Right ventricle myocardium superior (tissue), 1 donor: Measurements from ENCODE around the gene TPSG1. TPM values are rescaled to one million over a fixed set of nuclear protein-coding genes. Genes with fewer than 3 reads are reported as not detected.
A peak's percentile ranks its signal among the peaks of the same experiment; 100 is the strongest.
"Not testable (repeated sequence)": the region's sequence is repeated elsewhere in the genome, so short reads cannot be mapped to it uniquely, and the experiment has no call there.

ENCODE experiments used
- ATAC-seq: fragments of 200-7000 bp; cut with Tn5 transposase; one replicate; pipeline ENCODE4 v1.9.1; 2020; ENCODE audit warnings: mild to moderate bottlenecking; ENCODE audit not compliant: poor library complexity
- DNase-seq: peaks from one replicate; pipeline ENCODE4 v3.0.0-alpha.2; 2020
- intact Hi-C: fragments of 100-400 bp; cut with DNase I; formaldehyde crosslinking; loops from one replicate; pipeline ENCODE4 v1.11.2; 2022
- total RNA-seq: library from RNA; stranded (reverse); fragmentation: NEBNext Ultra II Directional; extraction: Animal tissue kit (Norgen Biotek cat#: 25700); gene quantifications from one replicate; pipeline ENCODE4 v1.2.1, GENCODE V29; 2021
- donor health status: DM: no; HTN: yes; CAD: no; lungs with severe emphysema.

Gene TPSG1
- total RNA-seq, 1 donor from 2014 or later: 0.19 TPM

GRCh38 chr16:1258225-1258600 lies 33.1 kb upstream of the TPSG1 start:
- DNase-seq: no peak
- ATAC-seq: no peak
- intact Hi-C loops: no loop called here

- ATAC-seq (no peak), DNase-seq (peak; percentile 25)
- intact Hi-C loops: no loop called here
Measured at GRCh38 chr16:1257561-1258224, 32.6 kb upstream of the TPSG1 start.

GRCh38 chr16:1256874-1257322 lies 31.8 kb upstream of the TPSG1 start:
- ATAC-seq (no peak), DNase-seq (peak; percentile 29)
- intact Hi-C loops: no loop called here

- intact Hi-C loops: not testable (repeated sequence)
- peak; percentile 13 for ATAC-seq
- peak; percentile 28 for DNase-seq
Measured at GRCh38 chr16:1256296-1256873, 31.3 kb upstream of the TPSG1 start.

GRCh38 chr16:1255276-1256122 lies 30.4 kb upstream of the TPSG1 start, which contains the start of gene TPSD1:
TPSD1 (plus strand) TSS chr16:1256069; CDS start chr16:1256281, 212 bp downstream.
- ATAC-seq, intact Hi-C loops: not testable (repeated sequence)
- peak; percentile 32 for DNase-seq

GRCh38 chr16:1254821-1255220 lies 29.8 kb upstream of the TPSG1 start:
- DNase-seq: peak; percentile 22
- intact Hi-C loops: not testable (repeated sequence)

GRCh38 chr16:1253701-1254364 lies 28.8 kb upstream of the TPSG1 start:
- DNase-seq, intact Hi-C loops: not testable (repeated sequence)
- peak; percentile 50 for ATAC-seq

More at GRCh38 chr16:1254821-1255220, 29.8 kb upstream of the TPSG1 start:
- not testable (repeated sequence) for ATAC-seq

- intact Hi-C loops: not testable (repeated sequence)
Measured at GRCh38 chr16:1249031-1249755, 24.1 kb upstream of the TPSG1 start.

GRCh38 chr16:1247903-1248537 lies 23.0 kb upstream of the TPSG1 start:
- ATAC-seq, intact Hi-C loops: not testable (repeated sequence)
- DNase-seq: peak; percentile 13

More at GRCh38 chr16:1249031-1249755, 24.1 kb upstream of the TPSG1 start:
- DNase-seq (peak; percentile 19), ATAC-seq (peak; percentile 74)

- DNase-seq: peak; percentile 18
- intact Hi-C loops: no loop called here
- ATAC-seq: no peak
Measured at GRCh38 chr16:1245452-1246020, 20.5 kb upstream of the TPSG1 start.

- intact Hi-C loops: no loop called here
- peak; percentile 36 for DNase-seq
- ATAC-seq: no peak
Measured at GRCh38 chr16:1244881-1245280, 19.8 kb upstream of the TPSG1 start.

- intact Hi-C loops, ATAC-seq: not testable (repeated sequence)
- DNase-seq: peak; percentile 35
Measured at GRCh38 chr16:1243907-1244850, 19.1 kb upstream of the TPSG1 start.

GRCh38 chr16:1243363-1243762 lies 18.3 kb upstream of the TPSG1 start:
- ATAC-seq, intact Hi-C loops: not testable (repeated sequence)
- peak; percentile 18 for DNase-seq

GRCh38 chr16:1241081-1241480 lies 16.0 kb upstream of the TPSG1 start:
- intact Hi-C loops, DNase-seq, ATAC-seq: not testable (repeated sequence)

GRCh38 chr16:1240436-1240835 lies 15.4 kb upstream of the TPSG1 start, which contains the start of gene TPSAB1:
TPSAB1 (plus strand) TSS chr16:1240705; CDS start chr16:1240939, 234 bp downstream.
- ATAC-seq (peak; percentile 19), DNase-seq (peak; percentile 25)
- intact Hi-C loops: not testable (repeated sequence)

- intact Hi-C loops: loop anchor here (10.0 kb wide), 1 partner anchor 315 kb away; no protein-coding TSS in a partner anchor
- ATAC-seq: not testable (repeated sequence)
- peak; percentile 19 for DNase-seq
Measured at GRCh38 chr16:1239575-1239974, 14.5 kb upstream of the TPSG1 start.
